Subcutaneous adipose tissue (tissue), 4 donors: Measurements from ENCODE around the gene SORBS2. TPM values are rescaled to one million over a fixed set of nuclear protein-coding genes. Genes with fewer than 3 reads are reported as not detected.

Experiments used
- CTCF ChIP-seq: fragments of 450-650 bp; IDR thresholded peaks from one replicate; pipeline ENCODE4 v1.5.1; 2016; ENCODE audit warnings: low read depth, mild to moderate bottlenecking, control low read depth, antibody characterized with exemption, moderate library complexity
- total RNA-seq, 4 donors: library from RNA; depleted of rRNA; stranded (reverse); fragments of >200 nt; gene quantifications; one replicate each; pipeline ENCODE4 v1.1.0, GENCODE V29; 2016

SORBS2 gene
- total RNA-seq, 4 donors from 2014 or later: 6.8 to 59.0 (median 32.0) TPM

DNA sequence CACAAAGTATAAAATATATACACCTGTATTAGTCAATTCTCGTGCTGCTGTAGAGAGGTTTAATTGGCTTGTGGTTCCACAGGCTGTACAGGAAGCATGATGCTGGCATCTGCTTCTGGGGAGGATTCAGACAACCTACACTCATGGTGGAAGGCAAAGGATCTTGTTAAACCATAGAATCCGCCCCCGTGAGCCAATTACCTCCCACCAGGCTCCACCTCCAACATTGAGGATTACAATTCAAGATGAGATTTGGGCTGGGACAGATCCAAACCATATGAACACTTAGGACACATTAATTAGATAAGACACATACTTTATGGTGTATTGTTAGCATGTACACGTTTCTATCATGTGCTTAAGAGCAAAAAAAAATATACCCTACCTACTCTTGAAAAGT, 22.1 kb upstream of the SORBS2 start:
- TF ChIP-seq CTCF: no peak

DNA sequence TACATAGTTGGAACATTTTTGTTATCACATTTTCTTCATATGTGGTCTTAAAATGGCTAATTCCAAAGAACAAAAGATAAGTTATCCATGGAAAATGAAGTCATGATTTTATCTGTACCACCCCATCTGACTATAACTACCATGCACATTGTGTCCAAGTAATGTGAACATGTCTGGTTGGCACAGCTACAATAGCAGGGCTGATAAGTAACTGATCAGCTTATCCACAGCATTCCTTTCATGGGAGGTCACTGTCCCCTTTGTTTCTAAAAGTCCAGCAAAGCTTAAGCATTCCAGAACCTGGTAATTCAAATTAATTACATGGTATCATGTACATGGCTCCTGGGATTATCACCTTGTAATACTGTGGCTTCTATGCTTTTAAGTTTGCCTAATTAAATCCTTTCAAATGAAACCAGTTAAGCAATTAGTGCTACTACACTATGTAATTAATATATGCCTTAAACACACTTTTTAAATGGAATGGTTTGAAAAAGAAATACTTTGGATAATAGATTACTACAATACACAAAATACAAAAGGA, 21.1 kb upstream of the SORBS2 start:
- no peak for TF ChIP-seq CTCF

DNA sequence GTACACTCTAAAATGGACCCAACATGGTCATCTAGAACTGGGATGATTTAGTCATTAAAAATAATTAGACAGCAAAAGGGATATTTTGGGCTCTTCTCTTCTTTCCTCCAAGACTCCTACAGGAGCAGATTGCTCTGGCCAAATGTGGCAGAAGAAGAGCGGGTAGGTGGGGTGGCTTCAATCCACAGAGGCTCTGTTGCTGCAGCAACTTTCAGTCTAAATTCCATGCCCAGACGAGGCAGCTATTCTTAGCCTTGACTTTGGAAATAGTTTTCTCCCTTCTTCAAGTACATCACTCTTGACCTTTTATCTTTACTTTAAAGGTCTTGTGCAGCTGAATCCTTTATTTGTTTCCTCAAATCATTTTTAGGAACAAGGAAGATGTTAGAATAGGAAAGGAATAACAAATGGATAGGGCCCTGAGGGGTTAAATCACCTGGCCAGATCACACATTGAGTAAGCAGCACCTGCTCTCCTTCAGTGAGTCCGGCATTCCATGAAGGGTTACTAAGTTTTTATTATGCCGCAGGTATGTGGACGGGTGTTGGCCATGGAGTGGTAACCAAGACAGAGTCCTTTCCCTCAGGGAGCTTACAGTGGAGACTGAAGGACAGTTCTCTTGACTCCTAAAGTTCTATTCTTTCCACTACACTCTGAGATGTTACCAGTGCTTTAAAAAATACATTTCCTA, 19.3 kb upstream of the SORBS2 start:
- no peak for TF ChIP-seq CTCF

DNA sequence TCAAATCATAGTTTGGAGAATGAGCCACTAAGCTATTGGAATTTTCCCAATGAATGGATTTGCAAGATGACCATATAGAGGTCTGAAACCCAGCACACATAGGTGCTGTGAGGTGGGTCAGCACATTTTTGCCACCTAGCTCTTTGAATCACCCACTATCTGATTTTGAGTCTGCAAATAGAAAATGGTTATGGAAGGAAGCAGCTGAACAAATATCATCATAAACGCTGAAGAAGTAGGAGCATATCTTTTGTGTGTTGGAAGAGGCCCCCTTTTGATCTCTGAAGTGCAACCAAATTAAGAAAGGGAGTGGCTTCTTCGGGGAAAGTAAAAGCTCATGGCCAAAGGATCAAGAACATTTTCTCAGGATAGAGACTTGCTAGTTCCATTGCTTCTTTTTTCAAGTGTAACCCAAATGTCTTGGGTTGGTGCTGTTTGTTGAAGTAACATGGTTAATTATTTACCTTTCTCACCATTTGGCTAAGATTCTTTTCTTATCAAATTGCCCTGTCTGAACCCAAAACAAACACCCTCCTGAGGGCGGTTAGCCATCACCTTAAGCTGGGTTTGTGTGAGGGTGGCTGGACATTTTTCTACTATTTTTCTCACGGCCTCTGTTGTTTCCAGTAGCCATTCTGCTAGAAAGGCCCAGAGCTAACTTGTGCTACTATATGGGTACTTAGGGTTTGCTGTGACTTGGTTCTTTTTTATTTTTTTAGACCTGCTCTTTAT, 18.4 kb upstream of the SORBS2 start:
- no peak for TF ChIP-seq CTCF

- TF ChIP-seq CTCF: no peak
Observed at GRCh38 chr4:185826381-185826780, 14.4 kb upstream of the SORBS2 start.

GRCh38 chr4:185825737-185826136, 13.7 kb upstream of the SORBS2 start:
- no peak for TF ChIP-seq CTCF

GRCh38 chr4:185822791-185823190, 10.8 kb upstream of the SORBS2 start:
- TF ChIP-seq CTCF: no peak
